Measurements from ENCODE around the gene ADAMTSL5. TPM values are rescaled to one million over a fixed set of nuclear protein-coding genes. Genes with fewer than 3 reads are reported as not detected.

The ADAMTSL5 gene
- polyA plus RNA-seq, 3 donors from 2014 or later, result 0.43 TPM; not detected in 2

DNA sequence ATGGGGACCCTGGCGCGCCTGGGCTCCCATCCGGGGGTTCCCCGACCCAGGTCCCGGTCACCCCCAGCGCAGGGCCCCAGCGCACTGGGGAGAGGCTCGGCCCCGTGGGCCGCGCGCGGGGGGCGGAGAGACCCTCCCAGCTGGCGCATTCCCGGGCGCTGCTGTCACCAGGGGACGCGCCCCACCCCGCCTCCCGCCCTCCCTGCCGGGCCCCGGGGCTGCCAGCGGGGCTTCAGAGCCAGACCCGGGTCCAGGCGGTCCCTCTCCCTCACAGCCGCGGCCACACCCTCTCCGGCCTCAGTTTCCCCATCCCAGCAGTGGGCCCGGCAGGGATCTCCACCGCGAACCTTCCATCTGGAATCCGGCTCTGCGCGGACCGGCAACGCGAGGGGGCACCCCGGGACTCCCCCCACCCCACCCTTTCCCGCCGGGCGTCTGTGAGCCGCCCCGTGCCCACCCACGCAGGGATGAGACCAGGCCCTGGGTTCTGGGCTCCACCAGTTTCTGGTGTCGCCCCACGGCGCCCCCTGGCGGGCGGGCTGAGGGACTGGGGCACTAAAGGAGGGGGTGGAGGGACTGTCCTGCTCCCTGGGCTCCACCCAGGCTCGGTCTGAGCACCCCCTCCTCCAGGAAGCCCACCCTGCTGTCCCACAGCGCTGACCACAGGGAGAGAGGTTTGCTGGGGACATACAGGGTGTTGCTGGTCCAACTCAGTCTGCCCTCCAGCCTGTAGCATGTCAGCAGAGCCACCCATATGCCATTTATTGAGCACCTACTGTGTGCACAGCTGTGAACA, 878 bp upstream of the ADAMTSL5 start:
- Mint-ChIP-seq H3K36me3 (no peaks in the 10 kb centered on the region), H3K4me3 (peak overlapping the region in 1 of 5 donors; percentile 27), H3K9me3 (peaks cover 0 to 2% (median 0%) of the 10 kb centered on the region in 6 donors), H3K27me3 (ENCODE audit: low read depth in 3 of 3) (peaks cover 0 to 10% (median 0%) of the 10 kb centered on the region in 3 donors), H3K27ac (no peak overlapping the region), H3K4me1 (peaks cover 2 to 7% of the 10 kb centered on the region in 2 donors)
- DNase-seq, result peak; percentile 48 to 67 (median 58)

DNA sequence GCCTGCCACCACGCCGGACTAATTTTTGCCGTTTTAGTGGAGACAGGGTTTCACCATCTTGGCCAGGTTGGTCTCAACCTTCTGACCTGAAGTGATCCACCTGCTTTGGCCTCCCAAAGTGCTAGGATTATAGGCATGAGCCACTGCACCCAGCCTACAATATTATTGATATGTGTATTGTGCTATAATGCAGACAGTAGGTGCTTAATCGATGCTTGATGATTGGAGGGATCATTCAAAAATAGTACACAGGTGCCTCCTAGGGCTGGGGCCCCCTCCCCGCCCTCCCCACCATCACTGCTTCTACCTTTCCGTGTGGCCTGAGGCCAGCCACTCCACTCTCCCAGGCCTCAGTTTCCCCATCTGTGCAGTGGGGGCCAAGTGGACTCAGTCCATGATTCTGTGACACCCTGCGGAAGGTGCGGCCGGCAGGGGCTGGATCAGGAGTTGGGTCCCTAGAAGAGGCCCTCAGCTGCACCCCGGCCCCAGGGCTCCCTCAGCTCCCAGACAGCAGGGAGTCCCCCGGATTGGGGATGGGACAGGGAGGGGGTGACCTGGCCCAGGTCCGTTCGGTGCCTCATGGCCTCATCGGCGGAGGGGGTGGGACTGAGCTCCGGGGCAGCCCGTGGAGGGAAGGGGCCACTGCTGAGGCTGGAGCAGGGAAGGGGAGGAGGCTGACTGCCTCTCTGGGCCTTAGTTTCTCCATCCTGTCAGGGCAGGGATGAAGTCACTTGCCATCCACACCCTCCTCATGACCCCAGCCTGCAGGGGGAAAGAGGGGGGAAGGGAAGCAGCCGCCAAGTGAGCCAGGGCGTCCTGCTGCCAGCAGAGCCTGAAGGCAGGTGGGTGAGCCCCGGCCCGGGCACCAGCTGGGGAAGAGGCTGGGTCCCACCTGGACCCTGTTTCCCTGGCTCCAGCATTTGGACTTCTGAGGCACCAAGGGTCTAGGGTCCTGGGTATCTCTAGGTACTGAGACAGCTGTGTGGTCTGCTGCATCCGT, 1.2 kb downstream of the ADAMTSL5 start:
- Mint-ChIP-seq H3K27me3 (ENCODE audit: low read depth in 3 of 3) (peaks cover 3 to 13% (median 3%) of the 10 kb centered on the region in 3 donors), H3K4me3 (peak overlapping the region; percentile 8 to 58 (median 48)), H3K36me3 (no peaks in the 10 kb centered on the region), H3K9me3 (peaks cover 0 to 3% (median 0%) of the 10 kb centered on the region in 6 donors), H3K27ac (no peak overlapping the region), H3K4me1 (peaks cover 13 to 14% of the 10 kb centered on the region in 2 donors)
- no peak for DNase-seq

- peak overlapping the region in 2 of 6 donors; percentile 64 to 69 for H3K27ac Mint-ChIP-seq
- no peaks in the 10 kb centered on the region for H3K36me3 Mint-ChIP-seq
- H3K27me3 Mint-ChIP-seq (ENCODE audit: low read depth in 3 of 3), result peaks cover 3 to 8% (median 3%) of the 10 kb centered on the region in 3 donors
- peak overlapping the region in 4 of 5 donors; percentile 16 to 53 (median 20) for H3K4me3 Mint-ChIP-seq
- DNase-seq, result no peak
- H3K9me3 Mint-ChIP-seq, result peaks cover 0 to 3% (median 0%) of the 10 kb centered on the region in 6 donors
- peaks cover 13 to 14% of the 10 kb centered on the region in 2 donors for H3K4me1 Mint-ChIP-seq
Measured at GRCh38 chr19:1510807-1511206, 2.0 kb downstream of the ADAMTSL5 start.

- no peaks in the 10 kb centered on the region for H3K36me3 Mint-ChIP-seq
- H3K27ac Mint-ChIP-seq, result no peak overlapping the region
- peaks cover 0 to 3% (median 0%) of the 10 kb centered on the region in 6 donors for H3K9me3 Mint-ChIP-seq
- no peak overlapping the region for H3K4me3 Mint-ChIP-seq
- H3K27me3 Mint-ChIP-seq (ENCODE audit: low read depth in 3 of 3), result peaks cover 3 to 8% (median 5%) of the 10 kb centered on the region in 3 donors
- DNase-seq, result no peak
- H3K4me1 Mint-ChIP-seq, result peaks cover 13 to 16% of the 10 kb centered on the region in 2 donors
Measured at GRCh38 chr19:1510442-1510806, 2.4 kb downstream of the ADAMTSL5 start.

DNA sequence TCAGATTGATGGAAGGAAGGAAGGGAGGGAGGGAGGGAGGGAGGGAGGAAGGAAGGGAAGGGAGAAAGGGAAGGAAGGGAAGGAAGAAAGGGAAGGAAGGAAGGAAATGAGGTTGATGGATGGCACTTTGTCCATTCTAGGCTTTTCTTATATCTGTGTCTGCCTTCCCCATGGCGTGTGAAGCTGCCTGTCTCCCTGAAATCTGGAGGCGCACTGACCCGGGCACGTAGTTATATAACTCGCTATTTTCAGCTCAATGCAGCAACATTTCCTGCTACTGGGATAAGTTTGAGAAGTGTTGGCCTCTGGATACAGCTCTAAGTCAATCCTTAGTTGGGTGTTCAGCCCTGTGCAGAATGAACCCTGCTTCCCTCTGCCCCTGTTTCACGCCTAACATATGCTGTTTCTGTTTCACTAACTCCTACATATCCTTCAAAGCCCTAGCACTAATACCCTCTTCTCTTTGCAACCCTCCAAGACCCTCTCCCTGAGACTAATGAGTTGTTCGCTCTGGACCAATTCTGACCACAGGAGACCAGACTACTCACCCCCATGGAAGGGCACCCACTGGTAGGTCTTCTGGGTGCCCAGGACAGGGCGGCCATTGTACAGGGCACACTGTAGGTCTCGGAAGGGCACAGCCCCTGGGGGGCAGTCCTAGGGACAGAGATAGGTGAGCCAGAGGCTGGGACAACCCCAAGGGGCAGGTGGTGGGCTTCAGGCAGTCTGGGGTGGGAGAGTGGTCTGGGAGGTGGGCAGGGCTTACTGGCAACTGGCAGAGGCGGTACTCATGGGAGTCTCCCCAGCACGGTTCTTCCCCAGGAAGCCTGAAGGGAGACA, 3.0 kb downstream of the ADAMTSL5 start:
- H3K27me3 Mint-ChIP-seq (ENCODE audit: low read depth in 3 of 3), result peaks cover 3 to 8% (median 5%) of the 10 kb centered on the region in 3 donors

DNA sequence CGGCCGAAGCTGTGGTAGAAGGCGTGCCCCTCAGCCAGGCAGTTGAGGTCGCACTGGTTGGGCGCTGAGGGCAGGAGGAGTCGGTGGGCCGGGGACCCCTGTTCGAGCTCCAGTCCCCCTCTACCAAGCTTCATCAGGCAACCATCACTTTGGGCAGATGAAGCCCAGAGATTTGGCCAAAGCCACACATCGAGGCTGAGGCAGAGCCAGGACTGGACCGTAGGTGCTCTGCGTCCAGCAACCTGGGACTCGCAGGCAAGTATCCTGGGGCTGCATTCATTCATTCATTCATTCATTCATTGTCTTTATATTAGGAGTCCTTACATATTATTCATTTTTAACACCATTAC, 4.3 kb downstream of the ADAMTSL5 start:
- Mint-ChIP-seq H3K36me3 (no peaks in the 10 kb centered on the region), H3K4me3 (peak overlapping the region; percentile 27 to 75 (median 55)), H3K27ac (peak overlapping the region in 4 of 6 donors; percentile 26 to 83 (median 41)), H3K4me1 (peaks cover 13 to 16% of the 10 kb centered on the region in 2 donors), H3K9me3 (peaks cover 0 to 3% (median 0%) of the 10 kb centered on the region in 6 donors), H3K27me3 (ENCODE audit: low read depth in 3 of 3) (peaks cover 5 to 11% (median 6%) of the 10 kb centered on the region in 3 donors)
- no peak for DNase-seq

More for the DNA sequence above, 3.0 kb downstream of the ADAMTSL5 start:
- H3K4me3 Mint-ChIP-seq, result peak overlapping the region in 3 of 5 donors; percentile 9 to 35 (median 11)
- H3K9me3 Mint-ChIP-seq, result peaks cover 0 to 3% (median 0%) of the 10 kb centered on the region in 6 donors
- peaks cover 13 to 16% of the 10 kb centered on the region in 2 donors for H3K4me1 Mint-ChIP-seq
- no peaks in the 10 kb centered on the region for H3K36me3 Mint-ChIP-seq
- peak overlapping the region in 2 of 6 donors; percentile 17 to 51 for H3K27ac Mint-ChIP-seq
- no peak for DNase-seq

- peak; percentile 88 to 91 (median 90) for DNase-seq
- Mint-ChIP-seq H3K27me3 (ENCODE audit: low read depth in 3 of 3) (peaks cover 5 to 11% (median 6%) of the 10 kb centered on the region in 3 donors), H3K27ac (peak overlapping the region; percentile 78 to 93 (median 89)), H3K4me1 (peaks cover 13 to 17% of the 10 kb centered on the region in 2 donors), H3K9me3 (peaks cover 0 to 3% (median 0%) of the 10 kb centered on the region in 6 donors), H3K4me3 (peak overlapping the region; percentile 77 to 86 (median 84)), H3K36me3 (no peaks in the 10 kb centered on the region)
Measured at GRCh38 chr19:1507763-1508506, 4.9 kb downstream of the ADAMTSL5 start.

DNA sequence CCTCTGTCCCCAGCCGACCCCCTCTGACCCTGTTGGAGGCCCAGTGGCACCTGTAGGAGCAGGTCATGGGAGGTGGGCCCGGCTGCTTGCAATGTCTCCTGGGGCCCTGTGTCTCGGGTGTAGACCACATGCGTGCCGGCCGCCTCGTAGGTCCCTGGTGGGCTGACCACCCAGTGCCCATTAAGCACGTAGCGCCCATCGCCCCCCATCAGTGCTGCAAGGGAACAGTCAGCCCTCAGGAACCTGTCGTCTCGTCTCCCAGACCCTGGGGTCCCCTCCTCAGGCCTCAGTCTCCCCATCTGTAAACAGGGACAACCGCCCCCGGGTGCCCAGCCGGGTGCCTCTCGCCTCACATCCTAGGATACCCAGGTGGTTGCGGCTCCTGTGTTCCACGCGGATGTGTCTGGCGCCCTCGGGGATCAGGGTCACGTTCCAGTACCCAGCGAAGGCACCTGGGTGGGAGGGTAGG, 5.6 kb downstream of the ADAMTSL5 start:
- no peaks in the 10 kb centered on the region for H3K36me3 Mint-ChIP-seq
- peaks cover 12 to 13% of the 10 kb centered on the region in 2 donors for H3K4me1 Mint-ChIP-seq
- no peak for DNase-seq
- H3K4me3 Mint-ChIP-seq, result peak overlapping the region in 2 of 5 donors; percentile 77 to 85
- H3K27ac Mint-ChIP-seq, result peak overlapping the region in 4 of 6 donors; percentile 83 to 93 (median 92)
- peaks cover 5 to 11% (median 8%) of the 10 kb centered on the region in 3 donors for H3K27me3 Mint-ChIP-seq (ENCODE audit: low read depth in 3 of 3)
- peaks cover 0 to 3% (median 0%) of the 10 kb centered on the region in 6 donors for H3K9me3 Mint-ChIP-seq

- Mint-ChIP-seq H3K9me3 (peaks cover 0 to 3% (median 0%) of the 10 kb centered on the region in 6 donors), H3K27me3 (ENCODE audit: low read depth in 3 of 3) (peaks cover 8 to 9% (median 8%) of the 10 kb centered on the region in 3 donors), H3K4me3 (peak overlapping the region in 1 of 5 donors; percentile 5), H3K4me1 (peaks cover 11 to 13% of the 10 kb centered on the region in 2 donors), H3K36me3 (no peaks in the 10 kb centered on the region), H3K27ac (peak overlapping the region in 4 of 6 donors; percentile 8 to 80 (median 38))
- no peak for DNase-seq
Measured at GRCh38 chr19:1505991-1506881, 6.6 kb downstream of the ADAMTSL5 start.

DNA sequence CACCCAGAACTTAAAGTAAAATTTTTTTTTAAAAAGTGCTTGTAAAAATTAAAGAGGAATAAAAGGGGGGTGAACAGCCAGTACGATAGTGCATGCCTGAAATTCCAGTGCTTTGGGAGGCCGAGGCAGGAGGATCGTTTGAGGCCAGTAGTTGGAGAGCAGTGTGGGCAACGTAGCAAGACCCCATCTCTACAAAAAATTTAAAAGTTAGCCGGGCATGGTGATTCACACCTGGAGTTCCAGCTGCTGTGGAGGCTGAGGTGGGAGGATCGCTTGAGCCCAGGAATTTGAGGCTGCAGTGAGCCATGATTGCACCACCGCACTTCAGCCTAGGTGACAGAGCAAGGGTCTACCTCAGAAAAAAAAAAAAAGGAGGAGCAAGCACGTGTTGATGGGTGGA, 7.8 kb downstream of the ADAMTSL5 start:
- DNase-seq, result no peak
- Mint-ChIP-seq H3K36me3 (no peaks in the 10 kb centered on the region), H3K27ac (no peak overlapping the region), H3K4me1 (peaks cover 11 to 13% of the 10 kb centered on the region in 2 donors), H3K27me3 (ENCODE audit: low read depth in 3 of 3) (peaks cover 6 to 8% (median 8%) of the 10 kb centered on the region in 3 donors), H3K4me3 (no peak overlapping the region), H3K9me3 (peaks cover 0 to 3% (median 0%) of the 10 kb centered on the region in 6 donors)

Data from immature natural killer cell (primary cell).